ENCODE measurements around the gene SVBP. TPM values are rescaled to one million over a fixed set of nuclear protein-coding genes. Genes with fewer than 3 reads are reported as not detected.

SVBP gene
- total RNA-seq, 4 donors from 2014 or later, result 15.5 to 26.4 (median 24.9) TPM

- TF ChIP-seq POLR2A (IDR thresholded peaks at IDR 0.05) (no peak), CTCF (IDR thresholded peaks at IDR 0.05 in 4 of 5, conservative IDR thresholded peaks at IDR 0.05 in 1 of 5) (no peak)
- H3K9me3 ChIP-seq, result no peaks in the 10 kb centered on the region
- peaks cover 0 to 23% of the 10 kb centered on the region in 2 donors for H3K36me3 ChIP-seq
- intact Hi-C loops (cut with DNase I; ENCODE audit: low total_unique reads) (no loop called here), in situ Hi-C loops (cut with MboI; ENCODE audit: low sequenced_read_pairs in 4 of 4) (no loop called here)
- DNase-seq, result no peak
- H3K27me3 ChIP-seq, result no peaks in the 10 kb centered on the region
- no peak overlapping the region for H3K4me3 ChIP-seq
- no peaks in the 10 kb centered on the region for H3K4me1 ChIP-seq
- ATAC-seq, result no peak
- H3K27ac ChIP-seq, result no peak overlapping the region
Observed at GRCh38 chr1:42853116-42853884, 36.1 kb upstream of the SVBP start.

GRCh38 chr1:42852608-42852980 lies 35.4 kb upstream of the SVBP start:
- intact Hi-C loops (cut with DNase I; ENCODE audit: low total_unique reads), result no loop called here
- ATAC-seq (no peak), DNase-seq (no peak)
- Histone ChIP-seq H3K4me1 (peaks cover 5 to 6% of the 10 kb centered on the region in 2 donors), H3K27ac (no peak overlapping the region), H3K27me3 (no peaks in the 10 kb centered on the region), H3K4me3 (no peak overlapping the region), H3K9me3 (no peaks in the 10 kb centered on the region), H3K36me3 (peaks cover 0 to 23% of the 10 kb centered on the region in 2 donors)
- in situ Hi-C loops (cut with MboI; ENCODE audit: low sequenced_read_pairs in 4 of 4), result no loop called here
- TF ChIP-seq POLR2A (IDR thresholded peaks at IDR 0.05), result no peak

GRCh38 chr1:42851960-42852607 lies 34.9 kb upstream of the SVBP start:
- H3K4me1 ChIP-seq, result peaks cover 10 to 12% of the 10 kb centered on the region in 2 donors
- H3K27me3 ChIP-seq, result no peaks in the 10 kb centered on the region
- H3K27ac ChIP-seq, result no peak overlapping the region
- ATAC-seq (no peak), DNase-seq (no peak)
- no peak overlapping the region for H3K4me3 ChIP-seq
- in situ Hi-C loops (cut with MboI; ENCODE audit: low sequenced_read_pairs in 4 of 4) (no loop called here), intact Hi-C loops (cut with DNase I; ENCODE audit: low total_unique reads) (no loop called here)
- TF ChIP-seq POLR2A (IDR thresholded peaks at IDR 0.05) (no peak), CTCF (IDR thresholded peaks at IDR 0.05 in 4 of 5, conservative IDR thresholded peaks at IDR 0.05 in 1 of 5) (no peak)
- no peaks in the 10 kb centered on the region for H3K9me3 ChIP-seq
- peaks cover 0 to 23% of the 10 kb centered on the region in 2 donors for H3K36me3 ChIP-seq

- H3K27ac ChIP-seq, result no peak overlapping the region
- no peaks in the 10 kb centered on the region for H3K9me3 ChIP-seq
- H3K4me1 ChIP-seq, result peaks cover 12 to 15% of the 10 kb centered on the region in 2 donors
- intact Hi-C loops (cut with DNase I; ENCODE audit: low total_unique reads), result no loop called here
- ATAC-seq (no peak), DNase-seq (no peak)
- H3K36me3 ChIP-seq, result peaks cover 0 to 23% of the 10 kb centered on the region in 2 donors
- in situ Hi-C loops (cut with MboI; ENCODE audit: low sequenced_read_pairs in 4 of 4), result no loop called here
- no peaks in the 10 kb centered on the region for H3K27me3 ChIP-seq
- H3K4me3 ChIP-seq, result no peak overlapping the region
- TF ChIP-seq CTCF (IDR thresholded peaks at IDR 0.05 in 4 of 5, conservative IDR thresholded peaks at IDR 0.05 in 1 of 5) (no peak), POLR2A (IDR thresholded peaks at IDR 0.05) (no peak)
Observed at GRCh38 chr1:42851420-42851819, 34.2 kb upstream of the SVBP start.

- no peak for TF ChIP-seq POLR2A (IDR thresholded peaks at IDR 0.05)
- TF ChIP-seq CTCF (IDR thresholded peaks at IDR 0.05 in 4 of 5, conservative IDR thresholded peaks at IDR 0.05 in 1 of 5), result no peak
- H3K4me3 ChIP-seq, result no peak overlapping the region
- H3K27ac ChIP-seq, result no peak overlapping the region
- no peaks in the 10 kb centered on the region for H3K27me3 ChIP-seq
- intact Hi-C loops (cut with DNase I; ENCODE audit: low total_unique reads), result loop anchor here (10.0 kb wide), 1 partner anchor 165 kb away; the partner anchor contains the start of gene YBX1
- peaks cover 0 to 23% of the 10 kb centered on the region in 2 donors for H3K36me3 ChIP-seq
- no peak for ATAC-seq
- H3K9me3 ChIP-seq, result no peaks in the 10 kb centered on the region
- peaks cover 18 to 23% of the 10 kb centered on the region in 2 donors for H3K4me1 ChIP-seq
- in situ Hi-C loops (cut with MboI; ENCODE audit: low sequenced_read_pairs in 4 of 4), result no loop called here
- DNase-seq, result no peak
Observed at GRCh38 chr1:42849944-42850343, 32.7 kb upstream of the SVBP start.
